Measurements from ENCODE around the gene FBXL14.

The FBXL14 gene

DNA sequence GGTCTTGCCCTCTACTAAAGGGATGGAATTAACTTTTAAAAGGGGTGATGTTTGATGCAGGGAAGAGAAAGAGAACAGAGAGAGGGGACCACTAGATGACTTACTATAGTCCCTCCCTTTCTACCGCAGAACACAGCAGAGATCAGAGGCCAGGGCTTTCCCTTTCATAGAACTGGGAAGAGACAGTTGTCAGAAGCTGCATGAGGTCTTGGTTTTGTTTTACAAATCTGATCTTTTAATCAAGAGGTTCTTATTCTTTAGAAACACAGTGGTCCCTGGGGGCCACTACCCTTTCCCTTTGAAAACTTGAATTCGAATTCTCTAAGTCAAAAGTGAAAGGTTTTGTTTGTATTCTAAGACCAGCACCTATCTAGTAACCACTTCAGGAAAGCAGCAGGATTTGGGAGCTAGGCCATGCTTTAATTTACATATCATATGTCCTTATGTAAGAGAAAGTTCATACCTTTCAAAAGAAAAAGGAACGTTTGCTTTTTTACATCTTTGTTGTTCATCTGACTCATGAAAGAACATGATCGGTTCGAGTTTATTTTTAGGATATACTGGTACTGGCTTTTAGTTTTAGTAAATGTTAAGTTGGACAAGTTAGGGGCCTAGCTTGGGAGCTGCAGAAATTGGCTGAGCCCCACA lies 6.3 kb downstream of the FBXL14 start:
- DNase-seq (ENCODE audit: low read depth in 2 of 2) = peak in 1 of 2 donors; percentile 37
- H3K4me3 ChIP-seq (replicated peaks in 1 of 2; ENCODE audit: low read depth in 2 of 2, low read length in 2 of 2) = no peak overlapping the region
- no peak for TF ChIP-seq CTCF (IDR thresholded peaks at IDR 0.05; ENCODE audit: low read depth, low read length)

GRCh38 chr12:1584326-1584725 lies 10.1 kb downstream of the FBXL14 start:
- DNase-seq (ENCODE audit: low read depth in 2 of 2) = no peak
- no peak overlapping the region for H3K4me3 ChIP-seq (replicated peaks in 1 of 2; ENCODE audit: low read depth in 2 of 2, low read length in 2 of 2)
- TF ChIP-seq CTCF (IDR thresholded peaks at IDR 0.05; ENCODE audit: low read depth, low read length) = no peak

- TF ChIP-seq CTCF (IDR thresholded peaks at IDR 0.05; ENCODE audit: low read depth, low read length) = peak; percentile 78
- no peak overlapping the region for H3K4me3 ChIP-seq (replicated peaks in 1 of 2; ENCODE audit: low read depth in 2 of 2, low read length in 2 of 2)
- DNase-seq (ENCODE audit: low read depth in 2 of 2) = peak; percentile 93 to 95
These were observed 10.8 kb downstream of the FBXL14 start for GRCh38 chr12:1583421-1584078.

GRCh38 chr12:1582709-1583050 lies 11.7 kb downstream of the FBXL14 start:
- DNase-seq (ENCODE audit: low read depth in 2 of 2) = no peak
- TF ChIP-seq CTCF (IDR thresholded peaks at IDR 0.05; ENCODE audit: low read depth, low read length) = no peak
- H3K4me3 ChIP-seq (replicated peaks in 1 of 2; ENCODE audit: low read depth in 2 of 2, low read length in 2 of 2) = no peak overlapping the region

- H3K4me3 ChIP-seq (replicated peaks in 1 of 2; ENCODE audit: low read depth in 2 of 2, low read length in 2 of 2) = no peak overlapping the region
- peak in 1 of 2 donors; percentile 88 for DNase-seq (ENCODE audit: low read depth in 2 of 2)
- TF ChIP-seq CTCF (IDR thresholded peaks at IDR 0.05; ENCODE audit: low read depth, low read length) = no peak
These were observed 12.2 kb downstream of the FBXL14 start for GRCh38 chr12:1581973-1582708.

GRCh38 chr12:1580526-1580925 lies 13.9 kb downstream of the FBXL14 start:
- no peak for TF ChIP-seq CTCF (IDR thresholded peaks at IDR 0.05; ENCODE audit: low read depth, low read length)
- no peak overlapping the region for H3K4me3 ChIP-seq (replicated peaks in 1 of 2; ENCODE audit: low read depth in 2 of 2, low read length in 2 of 2)
- no peak for DNase-seq (ENCODE audit: low read depth in 2 of 2)

Data from cardiac fibroblast (primary cell).